RWPE1 (cell line): ENCODE data around the gene C9orf78.
A peak's percentile ranks its signal among the peaks of the same experiment; 100 is the strongest.

Experiments used
- CTCF ChIA-PET: fragments of 350-600 bp; sonication (Branson Sonifier 250); formaldehyde crosslinking; extraction: SDS; loops from one replicate; lab custom pipeline; 2021; lab: Yijun Ruan, JAX
- POLR2A ChIA-PET: fragments of 400-600 bp; formaldehyde crosslinking; extraction: SDS; loops from one replicate; lab custom pipeline; 2020; ENCODE audit warnings: antibody characterized with exemption; ENCODE audit not compliant: low non-redundant PET; lab: Yijun Ruan, JAX
- DNase-seq: peaks from one replicate; pipeline ENCODE4 v3.0.0; 2012; ENCODE audit warnings: low spot score
- H3K27ac ChIP-seq: fragments of 450-650 bp; 2 replicates; pipeline ENCODE4 v1.5.1; 2017
- CTCF ChIP-seq: fragments of 450-650 bp; conservative IDR thresholded peaks from 2 replicates; pipeline ENCODE4 v1.5.1; 2017; ENCODE audit warnings: low read depth, mild to moderate bottlenecking

The C9orf78 gene

GRCh38 chr9:129835128-129835859 is at the start of gene C9orf78, which contains the start of gene USP20:
TSS of gene C9orf78 (minus strand) at chr9:129835275. CDS start at chr9:129835221, 54 bp downstream.
TSS of gene USP20 (plus strand) at chr9:129835458. CDS start at chr9:129852556, 17,098 bp downstream.
- ChIA-PET CTCF (interaction anchor here (0.6 to 0.7 kb wide), 2 partner anchors 793 to 999 kb away, joined by 3 read pairs; no protein-coding TSS in a partner anchor), POLR2A (interaction anchor here (0.6 to 1.1 kb wide), 2 partner anchors 10 to 211 kb away, joined by 3 to 4 read pairs; no protein-coding TSS in a partner anchor)
- H3K27ac ChIP-seq = peak within 1 kb of the TSS; percentile 73
- DNase-seq = peak; percentile 100
- no peak for TF ChIP-seq CTCF

GRCh38 chr9:129884220-129885017 is 49.3 kb upstream of the C9orf78 start:
- peak overlapping the region; percentile 79 for H3K27ac ChIP-seq
- CTCF ChIA-PET = interaction anchor here (0.7 to 1.7 kb wide), 17 partner anchors 14 to 315 kb away, joined by 3 to 11 read pairs (median 4); partner anchors contain the start of gene FNBP1
- POLR2A ChIA-PET = no interaction called here
- no peak for TF ChIP-seq CTCF
- peak; percentile 89 for DNase-seq

- no peak for TF ChIP-seq CTCF
- ChIA-PET POLR2A (no interaction called here), CTCF (no interaction called here)
- H3K27ac ChIP-seq = peak overlapping the region; percentile 16
- no peak for DNase-seq
Measured at GRCh38 chr9:129881547-129882324, 46.7 kb upstream of the C9orf78 start.

- H3K27ac ChIP-seq = peak overlapping the region; percentile 16
- DNase-seq = no peak
- TF ChIP-seq CTCF = no peak
- ChIA-PET POLR2A (interaction anchor here (0.6 kb wide), 1 partner anchor 189 kb away, joined by 4 read pairs; no protein-coding TSS in a partner anchor), CTCF (no interaction called here)
Measured at GRCh38 chr9:129880654-129881546, 45.8 kb upstream of the C9orf78 start.

GRCh38 chr9:129879991-129880653 is 45.0 kb upstream of the C9orf78 start:
- peak overlapping the region; percentile 0; the same call in 1 of the 2 replicates for H3K27ac ChIP-seq
- TF ChIP-seq CTCF = no peak
- ChIA-PET CTCF (interaction anchor here (0.9 kb wide), 1 partner anchor 15 kb away, joined by 3 read pairs; no protein-coding TSS in a partner anchor), POLR2A (no interaction called here)
- DNase-seq = no peak
